Stimulated activated CD8-positive, alpha-beta memory T cell treated with anti-CD3 and anti-CD28 coated beads, Interleukin-7, amount 100 ng/mL, for 1 hour (primary cell): ENCODE measurements around the gene COQ3.

Experiments used
- DNase-seq, 2 donors: peaks; one replicate each; pipeline ENCODE4 v3.0.0-alpha.2; 2020; ENCODE audit warnings: low read depth in 2 of 2

COQ3 gene

GRCh38 chr6:99393698-99394531 lies at the start of gene COQ3:
Gene COQ3 (minus strand): TSS chr6:99394195. CDS start chr6:99394179, 16 bp downstream.
- DNase-seq: peak; percentile 39 to 52

GRCh38 chr6:99434702-99435530 lies 40.9 kb upstream of the COQ3 start:
- no peak for DNase-seq

- DNase-seq: no peak
These were observed 38.9 kb upstream of the COQ3 start for GRCh38 chr6:99432877-99433276.

GRCh38 chr6:99431901-99432300 lies 37.9 kb upstream of the COQ3 start:
- DNase-seq: no peak

- no peak for DNase-seq
These were observed 34.0 kb upstream of the COQ3 start for GRCh38 chr6:99427988-99428387.

- DNase-seq: no peak
These were observed 32.4 kb upstream of the COQ3 start for GRCh38 chr6:99426451-99426757.

- DNase-seq: peak in 1 of 2 donors; percentile 29
These were observed 31.9 kb upstream of the COQ3 start for GRCh38 chr6:99425647-99426450.

- peak; percentile 66 to 73 for DNase-seq
These were observed 31.0 kb upstream of the COQ3 start, which contains the start of gene PNISR for GRCh38 chr6:99424761-99425646. Gene PNISR (minus strand): TSS chr6:99425308. CDS start chr6:99414659, 10,649 bp downstream.

GRCh38 chr6:99424022-99424421 lies 30.0 kb upstream of the COQ3 start:
- no peak for DNase-seq

- DNase-seq: no peak
These were observed 28.9 kb upstream of the COQ3 start for GRCh38 chr6:99422912-99423311.

- no peak for DNase-seq
These were observed 23.1 kb upstream of the COQ3 start for GRCh38 chr6:99416892-99417767.

- no peak for DNase-seq
These were observed 22.2 kb upstream of the COQ3 start for GRCh38 chr6:99416226-99416625.

GRCh38 chr6:99415446-99415845 lies 21.5 kb upstream of the COQ3 start:
- no peak for DNase-seq

- no peak for DNase-seq
These were observed 18.1 kb upstream of the COQ3 start for GRCh38 chr6:99412065-99412464.

- no peak for DNase-seq
These were observed 15.7 kb upstream of the COQ3 start for GRCh38 chr6:99409672-99410071.

GRCh38 chr6:99407076-99407475 lies 13.1 kb upstream of the COQ3 start:
- DNase-seq: no peak

GRCh38 chr6:99402448-99402847 lies 8.5 kb upstream of the COQ3 start:
- DNase-seq: no peak

GRCh38 chr6:99397287-99397686 lies 3.3 kb upstream of the COQ3 start:
- no peak for DNase-seq

GRCh38 chr6:99393366-99393697 lies 663 bp downstream of the COQ3 start:
- no peak for DNase-seq

GRCh38 chr6:99390896-99391295 lies 3.1 kb downstream of the COQ3 start:
- no peak for DNase-seq
